ENCODE measurements around the gene ITGB3. TPM values are rescaled to one million over a fixed set of nuclear protein-coding genes. Genes with fewer than 3 reads are reported as not detected.

Gene ITGB3
- total and polyA plus RNA-seq, 9 of the 15 experiments (the other 6 are each of a cell fraction or from before 2014, with no cell fraction given), result 0.08 to 2.6 (median 0.62) TPM; not detected in 1

DNA sequence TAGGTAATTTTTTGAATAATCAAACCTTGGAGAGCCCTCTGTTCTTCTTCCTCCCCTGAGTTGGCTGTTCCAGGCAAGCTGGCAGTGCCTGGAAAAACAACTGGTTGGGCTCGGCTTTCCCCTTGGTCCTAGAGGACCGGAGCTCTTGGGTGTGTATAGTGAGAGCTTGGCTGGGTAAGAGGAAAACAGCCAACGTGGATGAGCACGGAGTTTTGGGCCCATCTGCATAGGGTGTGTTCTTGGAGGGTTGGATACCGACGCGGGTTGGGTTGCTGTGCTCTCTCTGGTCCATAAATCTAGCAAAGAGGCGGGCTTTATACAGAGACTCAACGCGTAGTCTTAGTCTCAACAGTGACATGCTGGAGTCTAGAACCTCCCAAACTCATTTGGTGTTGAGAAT lies 23.2 kb downstream of the ITGB3 start:
- Histone ChIP-seq H3K4me3 (no peak overlapping the region), H3K36me3 (ENCODE audit: control insufficient read depth, insufficient read depth, low read length) (no peaks in the 10 kb centered on the region), H3K79me2 (ENCODE audit: control insufficient read depth, insufficient read depth, low read length) (no peaks in the 10 kb centered on the region), H4K20me1 (replicated peaks; ENCODE audit: control insufficient read depth, insufficient read depth, low read length) (no peaks in the 10 kb centered on the region), H3K9me3 (replicated peaks; ENCODE audit: control insufficient read depth, insufficient read depth, low read depth, low read length) (no peaks in the 10 kb centered on the region), H3K9me1 (ENCODE audit: control insufficient read depth, insufficient read depth, low read length) (peaks cover 2% of the 10 kb centered on the region), H3K4me2 (ENCODE audit: insufficient read depth, low read length) (no peak overlapping the region), H3K4me1 (replicated peaks in 1 of 2; ENCODE audit: control insufficient read depth in 2 of 2, insufficient read depth in 2 of 2, low read length in 2 of 2) (peaks cover 39 to 51% of the 10 kb centered on the region in 2 experiments), H2AFZ (ENCODE audit: low read depth, low read length) (peak overlapping the region; percentile 98), H3K27ac (ENCODE audit: extremely low read depth, low read depth, low read length) (0 out of 3 replicates have a peak overlapping the region, but pooled peaks have one; percentile 66), H3K27me3 (ENCODE audit: control insufficient read depth in 2 of 2, insufficient read depth in 2 of 2, low read length in 2 of 2) (no peaks in the 10 kb centered on the region), H3K9ac (ENCODE audit: insufficient read depth in 1 of 2, low read depth in 2 of 2, low read length in 2 of 2) (no peak overlapping the region)
- ChIA-PET POLR2A (interaction anchor here (4.9 kb wide), 1 partner anchor 11 kb away, joined by 34 read pairs; no protein-coding TSS in a partner anchor), CTCF (ENCODE audit: low intra/inter-chr PET ratio) (no interaction called here)
- BruUV-seq (replicated peaks), result no TSS peak
- ATAC-seq (no peak), FAIRE-seq (no peak), DNase-seq (ENCODE audit: extremely low read depth in 1 of 4, low spot score in 3 of 4) (peak in 1 of 4 experiments; percentile 26)
- WGBS (ENCODE audit: insufficient coverage, low coverage, missing lambda C conversion rate), result 40% methylated on average over 10 of the region's 10 CpGs
- in situ Hi-C loops (cut with MboI) (no loop called here), intact Hi-C loops (cut with micrococcal nuclease) (no loop called here)
- peak; percentile 98; the same call in 1 of the 2 replicates for TF ChIP-seq ZNF449 (CRISPR knock-in tag; IDR thresholded peaks at IDR 0.05)
- TF ChIP-seq PBX2 (CRISPR knock-in tag; IDR thresholded peaks at IDR 0.05; ENCODE audit: low read depth), result no peak
- TF ChIP-seq PBX2 (tag; conservative IDR thresholded peaks at IDR 0.05; ENCODE audit: low read depth), result peak; percentile 56; the same call in 1 of the 2 replicates
- TF ChIP-seq, protein P1, sequence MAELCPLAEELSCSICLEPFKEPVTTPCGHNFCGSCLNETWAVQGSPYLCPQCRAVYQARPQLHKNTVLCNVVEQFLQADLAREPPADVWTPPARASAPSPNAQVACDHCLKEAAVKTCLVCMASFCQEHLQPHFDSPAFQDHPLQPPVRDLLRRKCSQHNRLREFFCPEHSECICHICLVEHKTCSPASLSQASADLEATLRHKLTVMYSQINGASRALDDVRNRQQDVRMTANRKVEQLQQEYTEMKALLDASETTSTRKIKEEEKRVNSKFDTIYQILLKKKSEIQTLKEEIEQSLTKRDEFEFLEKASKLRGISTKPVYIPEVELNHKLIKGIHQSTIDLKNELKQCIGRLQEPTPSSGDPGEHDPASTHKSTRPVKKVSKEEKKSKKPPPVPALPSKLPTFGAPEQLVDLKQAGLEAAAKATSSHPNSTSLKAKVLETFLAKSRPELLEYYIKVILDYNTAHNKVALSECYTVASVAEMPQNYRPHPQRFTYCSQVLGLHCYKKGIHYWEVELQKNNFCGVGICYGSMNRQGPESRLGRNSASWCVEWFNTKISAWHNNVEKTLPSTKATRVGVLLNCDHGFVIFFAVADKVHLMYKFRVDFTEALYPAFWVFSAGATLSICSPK (IDR thresholded peaks at IDR 0.05; ENCODE audit: borderline replicate concordance), result peak; percentile 97
- TF ChIP-seq NEUROD1 (IDR thresholded peaks at IDR 0.05; ENCODE audit: borderline replicate concordance, low read depth, low read length, partially characterized antibody), result no peak
- TF ChIP-seq, protein P2, sequence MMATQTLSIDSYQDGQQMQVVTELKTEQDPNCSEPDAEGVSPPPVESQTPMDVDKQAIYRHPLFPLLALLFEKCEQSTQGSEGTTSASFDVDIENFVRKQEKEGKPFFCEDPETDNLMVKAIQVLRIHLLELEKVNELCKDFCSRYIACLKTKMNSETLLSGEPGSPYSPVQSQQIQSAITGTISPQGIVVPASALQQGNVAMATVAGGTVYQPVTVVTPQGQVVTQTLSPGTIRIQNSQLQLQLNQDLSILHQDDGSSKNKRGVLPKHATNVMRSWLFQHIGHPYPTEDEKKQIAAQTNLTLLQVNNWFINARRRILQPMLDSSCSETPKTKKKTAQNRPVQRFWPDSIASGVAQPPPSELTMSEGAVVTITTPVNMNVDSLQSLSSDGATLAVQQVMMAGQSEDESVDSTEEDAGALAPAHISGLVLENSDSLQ (IDR thresholded peaks at IDR 0.05), result peak; percentile 57; the same call in 1 of the 2 replicates
- no peak for TF ChIP-seq ZNF354B (CRISPR knock-in tag; IDR thresholded peaks at IDR 0.05)
- TF ChIP-seq MEIS2 (IDR thresholded peaks at IDR 0.05; ENCODE audit: partially characterized antibody), result peak; percentile 32
- TF ChIP-seq, protein P3, sequence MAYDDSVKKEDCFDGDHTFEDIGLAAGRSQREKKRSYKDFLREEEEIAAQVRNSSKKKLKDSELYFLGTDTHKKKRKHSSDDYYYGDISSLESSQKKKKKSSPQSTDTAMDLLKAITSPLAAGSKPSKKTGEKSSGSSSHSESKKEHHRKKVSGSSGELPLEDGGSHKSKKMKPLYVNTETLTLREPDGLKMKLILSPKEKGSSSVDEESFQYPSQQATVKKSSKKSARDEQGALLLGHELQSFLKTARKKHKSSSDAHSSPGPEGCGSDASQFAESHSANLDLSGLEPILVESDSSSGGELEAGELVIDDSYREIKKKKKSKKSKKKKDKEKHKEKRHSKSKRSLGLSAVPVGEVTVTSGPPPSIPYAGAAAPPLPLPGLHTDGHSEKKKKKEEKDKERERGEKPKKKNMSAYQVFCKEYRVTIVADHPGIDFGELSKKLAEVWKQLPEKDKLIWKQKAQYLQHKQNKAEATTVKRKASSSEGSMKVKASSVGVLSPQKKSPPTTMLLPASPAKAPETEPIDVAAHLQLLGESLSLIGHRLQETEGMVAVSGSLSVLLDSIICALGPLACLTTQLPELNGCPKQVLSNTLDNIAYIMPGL (CRISPR knock-in tag; IDR thresholded peaks at IDR 0.05), result no peak
- no peak for TF ChIP-seq NCOR1 (IDR thresholded peaks at IDR 0.05)
